Colonic mucosa (tissue), 4 donors: ENCODE data around the gene FNIP2. TPM values are rescaled to one million over a fixed set of nuclear protein-coding genes. Genes with fewer than 3 reads are reported as not detected.
A peak's percentile ranks its signal among the peaks of the same experiment; 100 is the strongest.

Source experiments
- DNase-seq: peaks from one replicate; pipeline ENCODE4 v3.0.0-alpha.2; 2020
- H3K27ac ChIP-seq: fragments of 200-600 bp; one replicate; pipeline ENCODE4 v1.8.0; 2021
- H3K27me3 ChIP-seq: fragments of 200-600 bp; one replicate; pipeline ENCODE4 v1.8.0; 2021
- H3K36me3 ChIP-seq: fragments of 200-600 bp; one replicate; pipeline ENCODE4 v1.8.0; 2021
- H3K4me1 ChIP-seq: fragments of 200-600 bp; one replicate; pipeline ENCODE4 v1.8.0; 2021; ENCODE audit warnings: mild to moderate bottlenecking
- H3K4me3 ChIP-seq: fragments of 200-600 bp; one replicate; pipeline ENCODE4 v1.8.0; 2021
- H3K9ac ChIP-seq, 2 donors: one replicate each; pipeline ENCODE4 v1.7.0; 2013; ENCODE audit warnings: control low read depth in 2 of 2, low read depth in 2 of 2, low read length in 2 of 2
- H3K9me3 ChIP-seq: fragments of 200-600 bp; one replicate; pipeline ENCODE4 v1.8.0; 2021
- intact Hi-C: fragments of 100-400 bp; cut with DNase I; formaldehyde crosslinking; loops from one replicate; pipeline ENCODE4 v1.14.1; 2022
- total RNA-seq, 2 donors: library from RNA; stranded (reverse); fragmentation: NEBNext Ultra II Directional in 1 of 2; extraction: Animal tissue kit (Norgen Biotek cat#: 25700) in 1 of 2; gene quantifications; one replicate each; pipeline ENCODE4 v1.2.1, GENCODE V29; 2021
- TF ChIP-seq, protein P1 (sequence below): fragments of 200-600 bp; IDR thresholded peaks from one replicate; pipeline ENCODE4 v1.8.0; 2022; ENCODE audit warnings: antibody characterized with exemption, mild to moderate bottlenecking
- donor health status: healthy.
- donor health status: DM: no; HTN: no; CAD: no.
- donor health status: DM: no; HTN: no; CAD: no.

FNIP2 gene
- total RNA-seq, 2 donors from 2014 or later: 56.2 to 89.6 TPM

DNA sequence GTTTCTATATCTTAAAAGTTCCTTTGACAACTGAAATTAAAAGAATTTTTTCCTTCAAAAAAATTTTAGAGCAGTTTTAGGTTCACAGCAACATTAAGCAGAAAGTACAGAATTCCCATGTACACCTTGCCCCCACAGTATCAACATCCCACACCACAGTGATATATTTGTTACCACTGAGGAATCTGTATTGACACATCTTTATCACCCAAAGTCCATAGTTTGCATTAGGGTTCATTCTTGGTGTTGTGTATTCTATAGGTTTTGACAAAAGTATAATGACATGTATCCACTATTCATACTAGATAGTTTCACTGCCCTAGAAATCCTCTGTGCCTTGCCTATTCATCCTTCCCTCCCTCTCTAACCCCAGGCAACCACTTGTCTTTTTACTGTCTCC is 43.7 kb downstream of the FNIP2 start:
- no peaks in the 10 kb centered on the region for H3K27me3 ChIP-seq
- intact Hi-C loops: no loop called here
- DNase-seq: no peak
- H3K9me3 ChIP-seq: no peaks in the 10 kb centered on the region
- H3K27ac ChIP-seq: peak overlapping the region; percentile 83
- TF ChIP-seq, protein P1, sequence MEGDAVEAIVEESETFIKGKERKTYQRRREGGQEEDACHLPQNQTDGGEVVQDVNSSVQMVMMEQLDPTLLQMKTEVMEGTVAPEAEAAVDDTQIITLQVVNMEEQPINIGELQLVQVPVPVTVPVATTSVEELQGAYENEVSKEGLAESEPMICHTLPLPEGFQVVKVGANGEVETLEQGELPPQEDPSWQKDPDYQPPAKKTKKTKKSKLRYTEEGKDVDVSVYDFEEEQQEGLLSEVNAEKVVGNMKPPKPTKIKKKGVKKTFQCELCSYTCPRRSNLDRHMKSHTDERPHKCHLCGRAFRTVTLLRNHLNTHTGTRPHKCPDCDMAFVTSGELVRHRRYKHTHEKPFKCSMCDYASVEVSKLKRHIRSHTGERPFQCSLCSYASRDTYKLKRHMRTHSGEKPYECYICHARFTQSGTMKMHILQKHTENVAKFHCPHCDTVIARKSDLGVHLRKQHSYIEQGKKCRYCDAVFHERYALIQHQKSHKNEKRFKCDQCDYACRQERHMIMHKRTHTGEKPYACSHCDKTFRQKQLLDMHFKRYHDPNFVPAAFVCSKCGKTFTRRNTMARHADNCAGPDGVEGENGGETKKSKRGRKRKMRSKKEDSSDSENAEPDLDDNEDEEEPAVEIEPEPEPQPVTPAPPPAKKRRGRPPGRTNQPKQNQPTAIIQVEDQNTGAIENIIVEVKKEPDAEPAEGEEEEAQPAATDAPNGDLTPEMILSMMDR: no peak
- no peak overlapping the region for H3K9ac ChIP-seq
- H3K36me3 ChIP-seq: no peaks in the 10 kb centered on the region
- H3K4me3 ChIP-seq: no peak overlapping the region
- peaks cover 9% of the 10 kb centered on the region for H3K4me1 ChIP-seq

DNA sequence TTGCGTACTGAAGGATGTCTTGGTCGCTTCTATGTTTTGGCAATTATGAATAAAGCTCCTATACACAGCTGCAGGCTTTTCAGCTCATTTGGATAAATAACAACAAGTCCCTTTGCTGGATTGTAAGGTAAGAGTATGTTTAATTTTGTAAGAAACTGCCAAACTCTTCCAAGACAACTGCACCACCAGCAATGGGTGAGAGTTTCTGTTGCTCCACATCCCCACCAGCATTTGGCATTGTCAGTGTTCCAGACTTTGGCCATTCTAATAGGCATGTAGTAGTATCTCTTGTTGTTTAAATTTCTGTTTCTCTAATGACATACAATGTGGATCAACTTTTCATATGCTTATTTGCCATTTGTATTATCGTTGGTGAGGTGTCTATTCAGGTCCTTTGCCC is 44.3 kb downstream of the FNIP2 start:
- Histone ChIP-seq H3K9me3 (no peaks in the 10 kb centered on the region), H3K27me3 (no peaks in the 10 kb centered on the region), H3K36me3 (no peaks in the 10 kb centered on the region), H3K27ac (no peak overlapping the region), H3K9ac (no peak overlapping the region), H3K4me1 (peaks cover 13% of the 10 kb centered on the region), H3K4me3 (no peak overlapping the region)
- DNase-seq: no peak
- TF ChIP-seq, protein P1: no peak
- intact Hi-C loops: no loop called here

DNA sequence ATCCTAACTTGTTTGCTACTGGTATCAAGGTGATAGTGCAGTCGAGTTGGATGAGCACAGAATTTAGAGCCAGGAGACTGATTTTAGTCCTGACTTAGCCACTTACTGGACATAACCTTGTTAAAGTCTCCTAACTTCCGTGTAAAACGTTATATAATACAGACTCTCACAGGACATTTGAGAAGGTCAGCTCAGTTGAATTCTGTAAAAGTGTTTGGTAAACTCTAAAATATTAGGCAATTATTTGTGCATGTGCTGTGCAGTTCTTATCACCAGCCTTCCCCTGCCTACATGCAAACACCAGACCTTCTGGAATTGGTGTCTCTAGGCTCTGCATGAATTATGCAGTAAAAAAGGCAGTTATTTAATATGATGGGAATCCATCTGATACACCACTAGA is 45.4 kb downstream of the FNIP2 start:
- H3K9me3 ChIP-seq: no peaks in the 10 kb centered on the region
- H3K9ac ChIP-seq: no peak overlapping the region
- no peak overlapping the region for H3K27ac ChIP-seq
- no peak overlapping the region for H3K4me3 ChIP-seq
- H3K27me3 ChIP-seq: no peaks in the 10 kb centered on the region
- DNase-seq: no peak
- no peaks in the 10 kb centered on the region for H3K36me3 ChIP-seq
- peaks cover 13% of the 10 kb centered on the region for H3K4me1 ChIP-seq
- intact Hi-C loops: no loop called here
- TF ChIP-seq, protein P1: no peak

DNA sequence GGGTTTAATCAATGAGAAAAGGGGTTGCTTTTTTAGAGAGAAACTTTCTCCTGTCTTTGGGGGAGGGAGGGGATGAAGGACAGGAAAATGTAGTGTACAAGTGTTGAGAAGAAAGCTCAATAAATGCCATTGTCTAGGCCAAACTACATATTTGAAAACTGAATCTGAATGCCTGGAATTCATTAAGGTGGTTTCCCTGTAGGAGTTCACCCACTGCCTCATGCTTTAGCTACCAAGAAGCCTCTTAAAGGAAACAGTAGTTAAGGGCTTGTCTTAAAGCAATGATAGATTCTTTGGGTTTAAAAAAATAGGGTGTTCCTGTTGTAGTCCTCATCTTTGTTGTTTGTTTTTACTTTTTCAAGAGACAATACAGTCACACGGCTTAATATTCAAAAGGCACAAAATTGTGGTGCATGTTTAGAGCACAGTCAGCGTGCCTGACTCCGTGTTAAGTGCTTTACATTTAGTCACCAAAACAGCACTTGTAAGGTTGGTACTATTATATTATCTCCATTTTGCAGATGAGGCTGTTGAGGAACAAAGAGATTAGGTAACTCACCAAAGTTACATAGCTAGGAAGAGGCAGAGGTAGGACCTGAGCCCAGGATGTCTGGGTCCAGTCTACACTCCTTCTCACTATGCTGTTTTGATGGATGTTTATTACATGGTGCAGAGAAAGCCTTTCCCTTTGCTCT is 46.0 kb downstream of the FNIP2 start:
- no peak overlapping the region for H3K4me3 ChIP-seq
- intact Hi-C loops: no loop called here
- H3K4me1 ChIP-seq: peaks cover 8% of the 10 kb centered on the region
- DNase-seq: no peak
- no peaks in the 10 kb centered on the region for H3K9me3 ChIP-seq
- H3K27ac ChIP-seq: no peak overlapping the region
- TF ChIP-seq, protein P1: no peak
- no peak overlapping the region for H3K9ac ChIP-seq
- H3K36me3 ChIP-seq: no peaks in the 10 kb centered on the region
- no peaks in the 10 kb centered on the region for H3K27me3 ChIP-seq

DNA sequence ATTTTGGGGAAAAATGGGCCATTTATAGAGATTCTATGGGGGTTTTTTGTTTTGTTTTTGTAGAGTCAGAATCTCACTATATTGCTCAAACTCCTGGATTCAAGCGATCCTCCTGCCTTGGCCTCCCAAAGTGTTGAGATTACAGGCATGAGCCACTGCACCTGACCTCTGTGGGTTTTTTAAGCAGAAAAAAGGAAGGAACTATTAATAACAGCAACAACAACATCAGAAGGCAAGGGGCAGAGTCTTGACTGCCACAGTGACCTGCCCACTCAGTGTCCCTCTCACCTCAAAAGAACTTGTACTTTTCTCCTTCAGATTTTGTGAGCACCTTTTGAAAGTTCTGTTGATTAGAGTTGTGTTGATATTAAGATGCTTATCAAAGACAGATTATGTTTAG is 48.1 kb downstream of the FNIP2 start:
- Histone ChIP-seq H3K9me3 (no peaks in the 10 kb centered on the region), H3K9ac (no peak overlapping the region), H3K27ac (peak overlapping the region; percentile 78), H3K36me3 (no peaks in the 10 kb centered on the region), H3K4me3 (no peak overlapping the region), H3K27me3 (no peaks in the 10 kb centered on the region), H3K4me1 (peaks cover 13% of the 10 kb centered on the region)
- TF ChIP-seq, protein P1: no peak
- no peak for DNase-seq
- intact Hi-C loops: no loop called here
